ENCODE data around the gene TBC1D2B.
"Not testable (repeated sequence)": the region's sequence is repeated elsewhere in the genome, so short reads cannot be mapped to it uniquely, and the experiment has no call there.

The TBC1D2B gene

DNA sequence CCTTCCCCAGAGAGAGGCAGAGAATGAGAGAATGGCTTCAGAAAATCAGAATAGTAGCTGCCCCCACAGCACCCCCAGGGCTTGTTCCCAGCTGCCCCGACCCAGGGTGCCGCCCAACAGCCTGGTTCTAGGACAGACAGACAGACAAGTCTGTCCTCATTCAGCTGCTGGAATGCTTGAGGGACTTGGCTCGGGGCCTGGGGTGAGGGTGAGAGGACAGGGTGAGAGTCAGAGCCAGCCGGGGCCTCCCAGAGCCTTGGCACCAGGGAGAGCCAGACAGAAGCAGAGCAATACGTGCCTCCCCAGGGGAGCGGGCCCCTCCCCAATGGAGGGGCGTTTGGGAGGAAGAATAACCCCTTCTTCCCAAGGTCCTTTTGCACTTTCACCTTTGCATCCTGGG lies 105.6 kb downstream of the TBC1D2B start:
- not testable (repeated sequence) for DNase-seq

- DNase-seq = not testable (repeated sequence)
These were observed 106.6 kb downstream of the TBC1D2B start for GRCh38 chr15:77970813-77971360.

GRCh38 chr15:77969055-77969454 lies 108.5 kb downstream of the TBC1D2B start:
- DNase-seq = no peak

- no peak for DNase-seq
These were observed 109.7 kb downstream of the TBC1D2B start for GRCh38 chr15:77967798-77968197.

- DNase-seq = not testable (repeated sequence)
These were observed 110.3 kb downstream of the TBC1D2B start for GRCh38 chr15:77967235-77967615.

DNA sequence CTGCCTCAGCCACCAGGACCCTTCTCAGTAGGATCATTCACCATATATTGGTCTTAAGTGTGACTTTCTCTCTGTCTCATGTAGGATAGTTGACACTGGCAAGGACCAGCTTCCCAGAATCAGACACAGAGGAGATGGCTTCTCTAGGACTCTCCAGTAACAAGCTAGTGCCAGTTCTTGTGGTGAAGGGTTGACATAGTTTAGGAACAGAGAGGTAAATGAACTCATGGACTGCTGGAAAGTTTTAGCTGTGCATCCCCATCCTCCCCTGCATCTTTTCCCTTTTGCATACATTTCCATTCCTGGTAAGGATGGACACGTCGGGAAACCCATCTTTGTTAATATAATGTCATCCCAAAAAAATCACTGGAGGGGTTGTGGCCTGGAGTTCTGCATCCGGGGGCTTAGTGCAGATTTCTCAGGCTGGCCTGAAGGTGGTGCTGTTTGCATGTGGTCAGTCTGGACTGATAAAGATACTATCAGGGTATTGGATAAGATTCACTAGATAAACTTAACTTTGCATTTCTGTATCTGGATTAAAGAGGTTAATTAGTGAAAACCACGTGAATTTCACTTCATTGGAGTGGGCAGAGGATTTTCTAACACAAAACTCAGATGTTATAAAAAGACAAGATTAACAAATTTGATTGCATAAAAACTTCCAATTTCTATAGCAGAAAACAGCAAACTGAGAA lies 110.8 kb downstream of the TBC1D2B start:
- DNase-seq = peak; percentile 62

- no peak for DNase-seq
These were observed 113.3 kb downstream of the TBC1D2B start for GRCh38 chr15:77964193-77964592.

DNA sequence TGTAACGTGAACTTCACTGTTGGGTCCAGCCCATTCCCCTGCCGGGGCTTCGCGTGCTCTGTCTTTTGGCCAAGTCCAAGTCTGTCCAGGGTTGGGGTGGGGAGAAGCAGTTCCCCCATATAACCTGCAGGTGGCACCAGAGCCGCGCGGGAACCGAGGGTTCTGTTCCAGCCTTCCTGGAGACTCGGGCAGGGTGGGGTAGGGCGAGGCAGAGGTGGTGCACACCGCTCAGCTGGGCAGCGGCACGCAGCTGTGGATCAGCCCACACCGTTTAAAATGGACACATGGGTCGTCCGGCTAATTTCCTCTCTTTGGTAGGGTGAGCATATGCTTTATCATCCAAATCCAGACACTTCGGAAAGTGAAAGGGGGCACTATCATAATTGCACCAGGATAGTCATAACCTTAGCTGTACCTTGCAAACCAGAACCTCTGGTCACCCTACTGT lies 118.1 kb downstream of the TBC1D2B start:
- peak; percentile 77 for DNase-seq

DNA sequence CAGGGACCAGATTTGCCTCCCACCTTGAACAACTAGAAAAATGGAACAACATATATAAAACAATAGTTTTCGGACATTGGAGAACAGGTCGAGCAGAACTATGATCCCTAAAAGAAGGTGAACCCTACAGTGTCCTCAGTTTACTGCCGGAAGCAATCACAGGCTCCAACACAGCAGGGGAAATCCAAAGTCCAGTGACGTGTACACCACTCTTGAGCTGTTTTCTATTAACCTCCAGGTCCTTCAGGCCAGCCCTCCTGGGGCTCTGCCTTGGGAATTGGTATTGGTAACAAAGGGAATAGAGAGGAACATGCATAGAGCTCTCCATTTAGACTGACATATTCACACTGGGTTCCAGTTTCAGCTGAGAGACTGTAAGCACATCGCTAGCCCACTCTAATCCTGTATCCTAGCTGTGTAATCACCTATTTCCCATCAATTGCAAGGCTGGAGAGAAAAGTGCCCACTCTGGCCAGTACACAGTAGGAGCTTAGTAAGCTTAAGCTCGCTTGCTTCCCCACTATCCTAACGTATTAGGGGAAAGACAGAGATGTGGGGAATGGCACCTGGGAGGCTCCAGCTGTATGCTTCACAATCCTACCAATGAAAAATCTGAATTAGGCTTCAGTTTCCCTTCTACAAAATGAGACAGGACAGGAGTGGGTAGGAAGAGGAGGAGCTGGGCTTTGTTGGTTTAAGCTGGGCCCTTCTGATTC lies 118.6 kb downstream of the TBC1D2B start:
- DNase-seq = not testable (repeated sequence)

DNA sequence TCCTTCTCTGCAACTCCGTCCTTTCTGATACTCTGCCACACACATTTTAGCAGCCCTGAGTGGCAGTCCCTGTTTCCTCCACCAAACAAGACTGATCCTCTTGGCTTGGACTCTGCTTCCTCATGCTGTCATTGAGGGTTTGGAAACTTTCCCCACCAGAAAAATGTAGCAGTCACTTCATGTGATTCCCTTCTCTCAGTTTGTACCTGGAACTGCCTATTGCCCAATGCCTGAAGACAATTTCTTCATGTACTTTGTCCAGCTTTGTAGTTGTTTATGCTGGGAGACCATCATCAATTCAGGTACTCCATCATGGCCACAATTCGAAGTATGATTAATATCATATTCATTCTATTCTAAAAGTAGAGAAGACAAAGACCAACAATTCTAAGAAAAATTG lies 119.5 kb downstream of the TBC1D2B start:
- DNase-seq = not testable (repeated sequence)

- peak; percentile 49 for DNase-seq
These were observed 123.6 kb downstream of the TBC1D2B start for GRCh38 chr15:77953926-77954325.

GRCh38 chr15:77952928-77953446 lies 124.5 kb downstream of the TBC1D2B start:
- DNase-seq = not testable (repeated sequence)

DNA sequence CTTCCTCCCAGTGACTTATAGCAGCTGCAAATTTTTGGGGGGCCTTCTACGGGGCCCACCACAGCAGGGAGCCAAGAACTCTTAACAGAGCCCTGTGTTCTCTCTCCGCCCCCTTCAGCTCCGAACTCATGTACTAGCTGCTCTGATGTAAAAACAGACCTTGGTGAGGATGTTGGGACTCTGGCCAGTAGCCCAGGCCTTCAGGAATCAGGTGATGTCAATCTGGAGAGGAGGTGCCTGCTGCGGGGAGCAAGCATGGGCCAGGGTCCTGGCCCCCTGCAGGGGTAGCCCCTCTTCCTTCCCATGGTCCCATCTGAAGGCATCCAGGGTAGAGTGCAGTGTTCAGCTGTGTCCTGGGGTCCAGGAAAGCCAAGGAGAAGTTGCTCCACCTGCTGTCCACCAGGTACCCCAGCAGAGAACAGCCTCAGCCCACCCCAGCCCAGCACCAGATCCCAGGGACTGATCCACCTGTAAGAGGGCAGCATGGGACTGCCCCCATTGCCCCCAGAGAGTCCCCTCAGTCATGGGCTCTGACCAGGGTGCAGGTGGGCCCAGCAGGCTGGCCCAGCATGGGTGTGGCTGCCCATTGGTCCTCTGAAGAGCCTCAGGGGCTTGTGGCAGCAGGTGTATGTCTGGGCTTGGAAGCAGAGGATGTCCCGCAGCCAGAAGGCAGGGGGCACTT lies 126.3 kb downstream of the TBC1D2B start:
- DNase-seq = not testable (repeated sequence)

DNA sequence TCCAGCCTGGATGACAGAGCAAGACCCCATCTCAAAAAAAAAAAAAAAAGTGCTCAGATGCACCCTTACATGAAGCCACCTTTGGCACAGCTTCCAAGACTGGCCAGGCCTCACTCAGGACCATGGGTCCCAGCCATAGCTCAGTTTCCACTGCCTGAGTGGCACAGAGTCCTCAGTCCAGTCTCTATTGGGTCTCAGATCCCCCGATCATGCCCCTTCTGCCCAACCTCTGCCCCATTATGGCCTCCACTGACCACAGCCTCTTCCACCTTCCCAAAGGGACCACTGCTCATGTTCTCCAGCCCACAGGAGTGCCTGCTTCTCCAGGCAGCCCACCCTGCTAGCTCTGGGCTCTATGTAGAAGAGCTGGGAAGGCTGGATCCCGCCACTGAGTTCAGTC lies 127.0 kb downstream of the TBC1D2B start:
- DNase-seq = not testable (repeated sequence)

- DNase-seq = no peak
These were observed 131.9 kb downstream of the TBC1D2B start for GRCh38 chr15:77945566-77945965.

Data from CD4-positive, alpha-beta T cell treated with Interleukin-10 for 1 hour (primary cell).